Esophagus mucosa (tissue), 1 donor: ENCODE data around the gene MIGA2. TPM values are rescaled to one million over a fixed set of nuclear protein-coding genes. Genes with fewer than 3 reads are reported as not detected.
"Not testable (repeated sequence)": the region's sequence is repeated elsewhere in the genome, so short reads cannot be mapped to it uniquely, and the experiment has no call there.

Experiments
- ATAC-seq: fragments of 200-7000 bp; cut with Tn5 transposase; one replicate; pipeline ENCODE4 v1.9.1; 2020
- total RNA-seq: library from RNA; stranded (reverse); gene quantifications from one replicate; pipeline ENCODE4 v1.2.4, GENCODE V29; 2023
- donor health status: DM: yes; HTN: yes; CAD: no.

The MIGA2 gene
- total RNA-seq, 1 donor from 2014 or later: 21.2 TPM

DNA sequence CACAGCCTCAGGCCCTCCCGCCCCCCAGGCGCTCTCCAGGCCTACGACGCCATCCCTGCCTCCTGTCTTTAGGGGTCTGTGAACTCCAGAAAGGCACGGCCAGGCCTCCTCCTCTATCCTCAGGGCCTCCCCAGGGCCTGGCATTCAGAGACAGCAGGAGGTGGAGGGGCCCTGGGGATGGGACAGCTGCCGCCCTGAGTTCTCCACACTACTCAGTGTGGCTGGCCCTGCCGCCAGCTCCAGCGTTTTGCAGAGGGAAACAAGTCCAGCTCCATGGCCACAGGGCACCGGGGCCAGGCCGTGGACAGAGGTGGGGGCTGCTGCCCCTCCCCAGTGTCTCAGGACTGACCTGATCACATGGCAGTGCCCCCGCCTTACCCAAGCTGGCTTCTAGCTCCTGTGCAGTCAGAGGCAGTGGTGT lies 24.7 kb upstream of the MIGA2 start:
- ATAC-seq: no peak

DNA sequence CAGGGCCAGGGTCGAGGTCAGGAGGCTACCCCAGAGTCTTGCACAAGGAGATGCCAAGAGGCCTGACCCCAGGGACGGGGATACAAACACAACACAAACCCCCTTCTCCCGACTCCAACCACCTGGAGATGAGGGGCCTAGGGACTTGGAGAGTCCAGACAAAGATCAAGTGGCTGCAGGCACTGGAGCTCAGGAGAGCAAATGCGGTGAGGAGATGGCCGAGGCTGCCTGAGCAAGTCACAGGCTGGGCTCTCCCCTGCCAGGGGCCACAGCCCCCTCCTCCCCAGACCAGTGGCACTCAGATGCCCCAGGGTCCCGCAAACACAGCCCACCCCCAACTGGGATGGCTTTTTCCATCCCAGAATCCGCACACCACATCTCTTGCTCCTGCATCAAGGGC lies 24.1 kb upstream of the MIGA2 start:
- no peak for ATAC-seq

DNA sequence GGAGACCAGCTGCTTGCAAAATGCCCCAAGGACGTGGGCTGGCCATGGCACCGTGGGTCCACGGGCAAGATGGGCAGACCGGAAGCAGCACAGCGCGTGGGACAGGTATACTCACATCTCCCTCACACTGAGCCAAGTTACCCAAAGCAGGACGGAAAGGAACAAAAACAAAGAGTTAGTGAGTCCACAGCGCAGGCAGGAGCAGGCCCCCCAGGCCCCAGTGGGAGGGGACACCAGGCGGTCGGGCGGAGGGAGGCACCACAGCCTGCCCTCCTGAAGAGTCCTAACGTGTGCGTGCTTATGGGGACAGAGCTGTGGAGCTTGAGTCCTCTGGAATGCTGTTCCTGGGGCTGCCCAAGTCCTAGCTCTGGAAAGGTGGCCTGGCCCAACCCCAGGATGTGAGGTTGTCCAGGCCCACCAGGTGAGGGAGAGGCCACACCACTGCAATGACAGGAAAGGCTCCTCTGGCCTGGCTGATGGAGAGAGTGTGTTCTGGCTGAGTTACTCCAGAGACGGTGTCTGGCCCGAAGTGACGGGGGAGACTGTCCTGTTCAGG lies 23.5 kb upstream of the MIGA2 start:
- ATAC-seq: no peak

GRCh38 chr9:129013674-129014073 lies 22.8 kb upstream of the MIGA2 start:
- peak; percentile 2 for ATAC-seq

GRCh38 chr9:129014124-129014523 lies 22.3 kb upstream of the MIGA2 start:
- no peak for ATAC-seq

GRCh38 chr9:129014608-129015007 lies 21.8 kb upstream of the MIGA2 start:
- ATAC-seq: no peak

- ATAC-seq: peak; percentile 27
Measured at GRCh38 chr9:129021091-129021490, 15.3 kb upstream of the MIGA2 start.

DNA sequence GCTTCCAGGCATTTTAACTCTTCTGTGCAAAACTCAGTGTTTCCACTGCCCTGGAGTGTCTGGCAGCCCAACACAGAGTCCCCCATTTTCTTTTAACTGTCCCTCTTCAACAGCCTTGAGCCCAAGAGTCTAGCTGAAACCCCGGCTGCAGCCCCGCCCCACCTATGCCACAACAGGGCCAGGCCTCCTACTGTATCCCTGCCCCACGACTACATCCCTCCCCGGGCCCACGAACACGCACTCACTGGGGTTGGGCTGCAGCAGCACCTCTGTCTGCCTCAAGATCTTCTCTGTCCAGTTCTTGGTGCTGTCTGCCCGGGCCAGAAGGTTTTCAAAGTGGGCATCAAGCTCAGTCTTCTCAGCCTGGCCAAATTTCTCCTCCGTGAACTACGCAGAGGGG lies 14.4 kb upstream of the MIGA2 start:
- ATAC-seq: no peak

GRCh38 chr9:129023036-129023907 lies 13.2 kb upstream of the MIGA2 start:
- peak; percentile 2 for ATAC-seq

DNA sequence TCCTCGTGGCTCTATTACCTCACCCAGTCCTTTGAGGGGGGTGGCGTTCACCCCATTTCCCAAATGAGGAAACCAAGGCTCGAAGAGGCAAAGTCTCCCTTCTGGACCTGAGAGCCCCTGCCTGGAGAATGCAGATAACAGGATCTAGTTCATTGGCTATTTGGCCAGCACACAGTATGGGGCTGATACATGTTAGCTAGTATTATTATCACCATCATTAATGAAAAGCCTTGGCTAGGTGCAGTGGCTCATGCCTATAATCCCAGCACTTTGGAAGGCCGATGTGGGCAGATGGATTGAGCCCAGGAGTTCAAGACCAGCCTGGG lies 12.6 kb upstream of the MIGA2 start:
- no peak for ATAC-seq

- peak; percentile 27 for ATAC-seq
Measured at GRCh38 chr9:129026442-129027223, 9.8 kb upstream of the MIGA2 start.

- no peak for ATAC-seq
Measured at GRCh38 chr9:129027224-129027684, 9.2 kb upstream of the MIGA2 start.

DNA sequence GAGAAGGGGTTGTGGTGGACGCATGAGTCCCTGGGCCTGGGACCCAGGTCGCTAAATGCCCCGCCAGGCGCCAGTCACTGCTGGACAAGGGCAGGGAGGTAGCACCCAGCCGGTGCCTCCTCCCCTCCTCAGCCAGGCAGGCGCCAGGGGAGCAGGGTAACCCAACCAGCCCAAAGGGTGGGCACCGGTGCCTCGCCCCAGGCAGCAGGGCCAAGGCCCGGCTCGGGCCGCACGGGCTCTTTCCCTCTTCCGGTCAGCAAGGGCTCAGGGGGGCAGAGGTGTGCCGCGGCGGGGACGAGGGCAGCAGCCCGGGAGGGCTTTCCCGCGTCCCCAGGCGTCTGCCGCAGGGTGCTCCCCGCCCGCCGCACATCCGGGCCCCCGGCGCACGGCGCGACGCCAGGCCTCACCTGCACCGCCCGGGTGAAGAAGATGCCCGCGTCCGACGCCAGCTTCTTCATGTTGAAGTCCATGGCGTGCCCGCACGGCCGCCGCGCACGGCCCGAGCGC lies 8.7 kb upstream of the MIGA2 start:
- peak; percentile 10 for ATAC-seq

DNA sequence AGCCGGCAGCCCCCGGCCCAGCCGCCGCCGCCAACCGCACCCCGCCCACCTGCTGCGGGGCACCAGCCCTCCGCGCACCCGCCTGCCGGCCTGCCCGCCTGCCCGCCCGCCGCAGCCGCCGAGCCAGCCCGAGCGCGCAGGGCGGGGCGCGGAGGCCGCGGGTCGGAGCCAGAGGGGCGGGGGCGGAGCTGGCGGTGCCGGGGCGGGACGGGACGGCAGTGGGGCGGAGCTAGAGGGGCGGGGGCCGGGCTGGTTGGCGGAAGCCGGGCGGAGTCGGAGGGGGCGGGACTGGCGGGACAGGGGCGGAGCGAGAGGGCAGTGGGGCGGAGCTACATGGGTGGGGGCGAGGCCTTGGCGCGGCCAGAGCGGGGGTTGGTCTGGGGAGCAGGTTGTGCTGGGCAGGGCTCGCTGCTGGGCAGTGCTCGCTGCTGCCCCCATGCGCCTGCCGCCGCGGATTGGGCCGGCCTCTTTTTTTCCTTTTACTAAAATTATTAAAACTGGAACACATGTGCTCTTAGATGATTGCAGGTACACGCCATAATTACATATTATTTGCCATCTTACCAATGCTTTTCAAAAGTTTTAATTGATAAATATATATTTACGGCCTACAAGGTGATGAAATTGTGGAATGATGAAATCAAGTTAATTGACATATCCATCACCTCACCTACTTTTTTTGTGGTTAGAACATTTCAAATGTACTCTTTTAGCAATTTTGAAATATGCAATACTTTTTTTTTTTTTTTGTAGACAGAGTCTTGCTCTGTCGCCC lies 8.0 kb upstream of the MIGA2 start, which contains the start of gene SH3GLB2:
SH3GLB2 (minus strand) TSS at position 140 of the 775 bp plus-strand sequence. CDS start 177 bp downstream, outside the sequence.
- peak; percentile 92 for ATAC-seq

- ATAC-seq: no peak
Measured at GRCh38 chr9:129030191-129030590, 6.2 kb upstream of the MIGA2 start.

GRCh38 chr9:129031514-129031913 lies 4.9 kb upstream of the MIGA2 start:
- no peak for ATAC-seq

DNA sequence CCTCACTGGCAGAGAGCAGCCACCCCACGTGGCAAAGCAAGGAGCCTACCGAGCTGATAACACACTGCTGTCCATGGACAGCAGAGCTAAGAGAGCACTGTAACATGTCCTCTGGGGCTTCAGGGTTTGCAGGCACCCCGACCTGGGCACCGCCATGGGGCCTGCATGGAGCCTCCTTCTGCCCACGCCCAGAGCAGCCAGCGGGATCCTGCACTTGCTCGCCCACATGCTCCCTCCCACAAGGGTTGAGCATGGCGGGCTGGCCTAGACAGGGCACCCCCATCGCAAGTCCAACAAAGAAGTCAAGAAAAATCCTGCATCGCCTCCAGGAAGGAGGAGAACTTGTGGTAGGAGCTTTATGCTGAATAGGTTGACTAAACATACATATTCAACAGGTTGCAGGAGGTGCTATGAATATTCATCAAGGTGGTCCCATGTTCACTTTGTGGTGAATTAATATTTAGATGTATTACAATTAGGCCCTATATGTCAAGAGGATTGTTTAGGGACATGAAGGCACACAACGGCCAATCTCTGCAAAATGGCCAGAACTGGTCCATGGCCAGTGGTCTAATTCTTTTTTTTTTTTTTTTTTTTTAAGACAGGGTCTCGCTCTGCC lies 3.8 kb upstream of the MIGA2 start:
- no peak for ATAC-seq

DNA sequence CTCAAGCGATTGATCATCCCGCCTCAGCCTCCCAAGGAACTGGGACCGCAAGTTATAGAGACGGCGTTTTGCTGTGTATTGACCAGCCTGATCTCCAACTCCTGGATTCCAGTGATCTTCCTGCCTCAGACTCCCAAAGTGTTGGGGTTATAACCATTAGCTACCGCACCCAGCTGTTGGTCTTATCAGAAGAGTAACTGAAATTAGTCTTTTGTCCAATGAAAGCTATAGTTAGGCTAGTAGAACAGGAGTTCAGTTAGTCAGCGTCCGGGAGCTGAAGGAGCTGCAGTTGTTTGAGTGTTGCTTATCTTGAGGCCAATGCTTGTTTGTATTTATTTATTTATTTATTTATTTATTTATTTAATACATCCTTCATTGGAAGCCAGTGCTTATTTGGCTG lies 3.2 kb upstream of the MIGA2 start:
- no peak for ATAC-seq

DNA sequence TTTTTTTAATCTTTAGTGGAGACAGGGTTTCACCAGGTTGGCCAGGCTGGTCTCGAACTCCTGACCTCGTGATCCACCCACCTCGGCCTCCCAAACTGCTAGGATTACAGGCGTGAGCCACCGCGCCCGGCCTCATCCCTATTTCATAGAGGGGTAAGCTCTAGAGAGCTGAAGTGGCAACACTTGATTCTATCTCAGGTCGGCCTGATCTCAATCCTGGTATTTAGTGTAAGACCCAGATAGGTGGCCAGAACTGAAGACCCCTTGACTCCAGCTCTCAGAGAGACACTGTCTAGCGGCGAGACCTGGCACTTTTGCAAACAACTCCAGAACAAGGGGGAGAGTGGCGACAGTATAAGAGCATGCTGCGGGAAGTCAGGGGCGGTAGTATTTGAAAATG lies 588 bp upstream of the MIGA2 start:
- not testable (repeated sequence) for ATAC-seq

- peak; percentile 13 for ATAC-seq
Measured at GRCh38 chr9:129036923-129037766, 719 bp downstream of the MIGA2 start.

- no peak for ATAC-seq
Measured at GRCh38 chr9:129037767-129038098, 1.3 kb downstream of the MIGA2 start.
